SK-N-SH treated with all-trans-retinoic acid at 6 μM for 48 hours (cell line): ENCODE data around the gene C12orf76.

Source experiments
- ATAC-seq: fragments of 200-7000 bp; cut with Tn5 transposase; 3 replicates; pipeline ENCODE4 v1.9.1; 2020; ENCODE audit warnings: mild to moderate bottlenecking, moderate library complexity
- ARNTL ChIP-seq: fragments of 450-650 bp; formaldehyde crosslinking; IDR thresholded peaks from 2 replicates; pipeline ENCODE4 v1.5.0; 2020; ENCODE audit warnings: low read depth, mild to moderate bottlenecking, moderate library complexity, borderline replicate concordance
- BACH2 ChIP-seq: fragments of 250-450 bp; sonication (Bioruptor Pico); IDR thresholded peaks from 2 replicates; pipeline ENCODE4 v1.9.0; 2021; ENCODE audit warnings: mild to moderate bottlenecking, borderline replicate concordance
- CREB5 ChIP-seq: fragments of 250-450 bp; sonication (Bioruptor Pico); IDR thresholded peaks from 2 replicates; pipeline ENCODE4 v1.5.1; 2020; ENCODE audit warnings: low read depth, mild to moderate bottlenecking, moderate library complexity
- CSDC2 ChIP-seq: fragments of 250-450 bp; sonication (Bioruptor Pico); IDR thresholded peaks from 2 replicates; pipeline ENCODE4 v1.5.0; 2020; ENCODE audit warnings: mild to moderate bottlenecking, moderate library complexity
- CSRNP3 ChIP-seq: fragments of 250-450 bp; sonication (Bioruptor Pico); IDR thresholded peaks from 2 replicates; pipeline ENCODE4 v1.5.1; 2021; ENCODE audit warnings: mild to moderate bottlenecking, moderate library complexity
- ESRRG ChIP-seq: fragments of 250-450 bp; sonication (Bioruptor Pico); IDR thresholded peaks from 2 replicates; pipeline ENCODE4 v1.6.1; 2021; ENCODE audit warnings: mild to moderate bottlenecking
- ISL1 ChIP-seq: fragments of 250-450 bp; sonication (Bioruptor Pico); IDR thresholded peaks from 2 replicates; pipeline ENCODE4 v2.1.2; 2022; ENCODE audit warnings: mild to moderate bottlenecking, moderate library complexity
- OSR1 ChIP-seq: fragments of 250-450 bp; sonication (Bioruptor Pico); IDR thresholded peaks from 2 replicates; pipeline ENCODE4 v1.8.0; 2022; ENCODE audit warnings: moderate library complexity, mild to moderate bottlenecking, inconsistent platforms
- PATZ1 ChIP-seq: fragments of 250-450 bp; sonication (Bioruptor Pico); IDR thresholded peaks from 2 replicates; pipeline ENCODE4 v1.8.0; 2020; ENCODE audit warnings: mild to moderate bottlenecking, moderate library complexity, borderline replicate concordance
- POU6F1 ChIP-seq: fragments of 250-450 bp; sonication (Bioruptor Pico); IDR thresholded peaks from 2 replicates; pipeline ENCODE4 v1.8.0; 2021; ENCODE audit warnings: low read depth, mild to moderate bottlenecking, moderate library complexity, borderline replicate concordance
- PPARA ChIP-seq: fragments of 250-450 bp; sonication (Bioruptor Pico); IDR thresholded peaks from 2 replicates; pipeline ENCODE4 v1.5.0; 2020; ENCODE audit warnings: mild to moderate bottlenecking, borderline replicate concordance
- RARB ChIP-seq: fragments of 250-450 bp; sonication (Bioruptor Pico); IDR thresholded peaks from 2 replicates; pipeline ENCODE4 v1.8.0; 2021; ENCODE audit warnings: mild to moderate bottlenecking, moderate library complexity
- SNAI2 ChIP-seq: fragments of 250-450 bp; sonication (Bioruptor Pico); IDR thresholded peaks from 2 replicates; pipeline ENCODE4 v1.5.0; 2020; ENCODE audit warnings: mild to moderate bottlenecking, moderate library complexity
- TCF4 ChIP-seq: fragments of 250-450 bp; sonication (Bioruptor Pico); IDR thresholded peaks from 2 replicates; pipeline ENCODE4 v1.8.0; 2021; ENCODE audit warnings: mild to moderate bottlenecking, moderate library complexity, borderline replicate concordance
- TOX ChIP-seq: fragments of 250-450 bp; sonication (Bioruptor Pico); IDR thresholded peaks from 2 replicates; pipeline ENCODE4 v1.8.0; 2021; ENCODE audit warnings: mild to moderate bottlenecking, moderate library complexity, borderline replicate concordance
- ZC3H10 ChIP-seq: fragments of 250-450 bp; sonication (Bioruptor Pico); IDR thresholded peaks from 2 replicates; pipeline ENCODE4 v1.5.1; 2021; ENCODE audit warnings: mild to moderate bottlenecking, moderate library complexity
- ZFP3 ChIP-seq: fragments of 250-450 bp; sonication (Bioruptor Pico); IDR thresholded peaks from 2 replicates; pipeline ENCODE4 v1.5.0; 2020; ENCODE audit warnings: mild to moderate bottlenecking, moderate library complexity
- ZFP30 ChIP-seq: fragments of 450-650 bp; formaldehyde crosslinking; IDR thresholded peaks from 2 replicates; pipeline ENCODE4 v1.5.0; 2022; ENCODE audit warnings: mild to moderate bottlenecking, moderate library complexity
- ZNF565 ChIP-seq: fragments of 450-650 bp; formaldehyde crosslinking; conservative IDR thresholded peaks from 2 replicates; pipeline ENCODE4 v1.5.0; 2020; ENCODE audit warnings: low read depth, mild to moderate bottlenecking, moderate library complexity
- ZNF8 ChIP-seq: fragments of 450-650 bp; formaldehyde crosslinking; IDR thresholded peaks from 2 replicates; pipeline ENCODE4 v1.5.0; 2020; ENCODE audit warnings: mild to moderate bottlenecking, moderate library complexity

The C12orf76 gene

GRCh38 chr12:109999649-109999971 is 48.7 kb downstream of the C12orf76 start:
- ATAC-seq, result no peak
- no peak for TF ChIP-seq SNAI2
- TF ChIP-seq CSDC2 (CRISPR knock-in tag), result no peak
- TF ChIP-seq POU6F1 (CRISPR knock-in tag), result no peak
- no peak for TF ChIP-seq ZNF565 (CRISPR knock-in tag)
- TF ChIP-seq PPARA (CRISPR knock-in tag), result no peak

GRCh38 chr12:109998904-109999648 is 49.2 kb downstream of the C12orf76 start, which contains the start of gene ANKRD13A:
Gene ANKRD13A, plus strand, starts transcription at chr12:109999430. Its CDS starts 259 bp downstream, at chr12:109999689.
- ATAC-seq, result peak; percentile 76

GRCh38 chr12:109998241-109998903 is 50.0 kb downstream of the C12orf76 start:
- TF ChIP-seq ZFP30 (CRISPR knock-in tag), result no peak
- TF ChIP-seq PATZ1 (CRISPR knock-in tag), result no peak
- no peak for TF ChIP-seq BACH2 (CRISPR knock-in tag)
- TF ChIP-seq ZFP3, result no peak
- no peak for TF ChIP-seq CREB5 (CRISPR knock-in tag)
- TF ChIP-seq ZNF565 (CRISPR knock-in tag), result no peak
- no peak for TF ChIP-seq ZC3H10 (CRISPR knock-in tag)
- no peak for TF ChIP-seq TOX
- ATAC-seq, result no peak

More at GRCh38 chr12:109998904-109999648, 49.2 kb downstream of the C12orf76 start, which contains the start of gene ANKRD13A:
- TF ChIP-seq ZNF8 (CRISPR knock-in tag) (0 out of 2 replicates have a peak, but pooled peaks have one; percentile 7), CSDC2 (CRISPR knock-in tag) (peak; percentile 59; the same call in 1 of the 2 replicates), ZFP3 (no peak; the same call in 1 of the 2 replicates)

- no peak for TF ChIP-seq ISL1
- no peak for TF ChIP-seq CSDC2 (CRISPR knock-in tag)
- no peak for TF ChIP-seq TCF4 (CRISPR knock-in tag)
- ATAC-seq, result no peak
Measured at GRCh38 chr12:109997393-109997792, 50.9 kb downstream of the C12orf76 start.

GRCh38 chr12:109996483-109996853 is 51.9 kb downstream of the C12orf76 start:
- ATAC-seq, result no peak
- TF ChIP-seq SNAI2 (no peak), ZFP30 (CRISPR knock-in tag) (no peak), ZNF565 (CRISPR knock-in tag) (no peak), POU6F1 (CRISPR knock-in tag) (no peak), ESRRG (CRISPR knock-in tag) (no peak), TOX (no peak), ARNTL (no peak), CSDC2 (CRISPR knock-in tag) (no peak), ZC3H10 (CRISPR knock-in tag) (no peak), CSRNP3 (CRISPR knock-in tag) (no peak), BACH2 (CRISPR knock-in tag) (no peak), CREB5 (CRISPR knock-in tag) (no peak), OSR1 (no peak), ZNF8 (CRISPR knock-in tag) (no peak), RARB (no peak)
